GM10266 (cell line): ENCODE results near the gene CCDC34.

Source experiments
- DNase-seq: peaks from one replicate; pipeline ENCODE4 v3.0.0; 2012; ENCODE audit errors: extremely low spot score
- CTCF ChIP-seq: IDR thresholded peaks from 2 replicates; pipeline ENCODE4 v1.5.1; 2012; ENCODE audit warnings: mild to moderate bottlenecking, low read depth; ENCODE audit not compliant: control insufficient read depth, insufficient read depth; ENCODE audit errors: missing control alignments

CCDC34 gene

GRCh38 chr11:27375370-27375769, 12.4 kb upstream of the CCDC34 start:
- no peak for TF ChIP-seq CTCF
- no peak for DNase-seq

- TF ChIP-seq CTCF = no peak
- no peak for DNase-seq
These were observed 11.0 kb upstream of the CCDC34 start for GRCh38 chr11:27373856-27374602.

GRCh38 chr11:27373392-27373791, 10.4 kb upstream of the CCDC34 start:
- DNase-seq = no peak
- TF ChIP-seq CTCF = no peak

- DNase-seq = no peak
- TF ChIP-seq CTCF = no peak
These were observed 9.1 kb upstream of the CCDC34 start for GRCh38 chr11:27372164-27372563.

GRCh38 chr11:27371489-27371888, 8.5 kb upstream of the CCDC34 start:
- TF ChIP-seq CTCF = no peak
- DNase-seq = no peak

- no peak for DNase-seq
- no peak for TF ChIP-seq CTCF
These were observed 7.4 kb upstream of the CCDC34 start for GRCh38 chr11:27370374-27370773.

- TF ChIP-seq CTCF = no peak
- no peak for DNase-seq
These were observed 4.9 kb upstream of the CCDC34 start for GRCh38 chr11:27367881-27368280.
